Measurements from ENCODE around the gene FAM135A. TPM values are rescaled to one million over a fixed set of nuclear protein-coding genes. Genes with fewer than 3 reads are reported as not detected.
A peak's percentile ranks its signal among the peaks of the same experiment; 100 is the strongest.

The FAM135A gene
- total and polyA plus RNA-seq, 9 of the 15 experiments (the other 6 are each of a cell fraction or from before 2014, with no cell fraction given) = 7.4 to 32.9 (median 19.2) TPM

GRCh38 chr6:70412252-70413113, 825 bp upstream of the FAM135A start (continued):
- TF ChIP-seq KDM5B (IDR thresholded peaks at IDR 0.05; ENCODE audit: insufficient replicate concordance, low read depth, low read length) (no peak), NFATC3 (IDR thresholded peaks at IDR 0.05) (no peak), RBBP5 (IDR thresholded peaks at IDR 0.05; ENCODE audit: borderline replicate concordance, insufficient read depth, low read length, poor library complexity, severe bottlenecking) (peak; percentile 8), ZNF217 (CRISPR knock-in tag; IDR thresholded peaks at IDR 0.05) (no peak), CREB5 (CRISPR knock-in tag; IDR thresholded peaks at IDR 0.05) (no peak), KDM4B (IDR thresholded peaks at IDR 0.05; ENCODE audit: borderline replicate concordance in 2 of 2, low read depth in 1 of 2) (no peak), TAF9B (IDR thresholded peaks at IDR 0.05; ENCODE audit: partially characterized antibody) (peak; percentile 63), IRF2 (CRISPR knock-in tag; IDR thresholded peaks at IDR 0.05) (no peak), HOXB6 (CRISPR knock-in tag; IDR thresholded peaks at IDR 0.05; ENCODE audit: borderline replicate concordance) (no peak), FOXK2 (conservative IDR thresholded peaks at IDR 0.05 in 1 of 2, IDR thresholded peaks at IDR 0.05 in 1 of 2; ENCODE audit: low read depth in 2 of 2) (no peak), AFF1 (IDR thresholded peaks at IDR 0.05; ENCODE audit: low read depth in 1 of 2, partially characterized antibody in 2 of 2) (peak in 1 of 2 experiments; percentile 86), BRD9 (IDR thresholded peaks at IDR 0.05; ENCODE audit: low read depth, partially characterized antibody) (peak; percentile 57), MAFG (tag; conservative IDR thresholded peaks at IDR 0.05) (no peak), SAP30 (IDR thresholded peaks at IDR 0.05; ENCODE audit: borderline replicate concordance, insufficient read depth, low read depth, low read length, poor library complexity, severe bottlenecking) (peak; percentile 59), RNF2 (IDR thresholded peaks at IDR 0.05) (no peak), MECOM (CRISPR knock-in tag; IDR thresholded peaks at IDR 0.05) (0 out of 2 replicates have a peak, but pooled peaks have one; percentile 19), CSDE1 (IDR thresholded peaks at IDR 0.05) (peak in 1 of 2 experiments; percentile 39; a peak in 1 of 4 replicates), NR2C1 (IDR thresholded peaks at IDR 0.05) (no peak), NR2C1 (tag; IDR thresholded peaks at IDR 0.05) (no peak), ZNF12 (CRISPR knock-in tag; IDR thresholded peaks at IDR 0.05) (0 out of 2 replicates have a peak, but pooled peaks have one; percentile 24), DPF2 (IDR thresholded peaks at IDR 0.05) (peak; percentile 10; the same call in 1 of the 2 replicates), ZNF384 (IDR thresholded peaks at IDR 0.05; ENCODE audit: low read depth, low read length) (0 out of 2 replicates have a peak, but pooled peaks have one; percentile 20)
